ENCODE measurements around the gene ATF7. TPM values are rescaled to one million over a fixed set of nuclear protein-coding genes. Genes with fewer than 3 reads are reported as not detected.
"Not testable (repeated sequence)": the region's sequence is repeated elsewhere in the genome, so short reads cannot be mapped to it uniquely, and the experiment has no call there.

Gene ATF7
- total and polyA plus RNA-seq, 10 donors: 6.5 to 52.8 (median 35.4) TPM

GRCh38 chr12:53551889-53552291 lies 74.3 kb downstream of the ATF7 start:
- H3K4me3 ChIP-seq: no peak overlapping the region
- H3K36me3 ChIP-seq: peaks cover 0 to 75% (median 33%) of the 10 kb centered on the region in 6 donors
- WGBS, 5 donors: 75 to 96% (median 83%) methylated on average over 2 of the region's 2 CpGs
- H3K27me3 ChIP-seq (replicated peaks in 1 of 7): no peaks in the 10 kb centered on the region
- H3K27ac ChIP-seq: no peak overlapping the region
- DNase-seq: no peak
- intact Hi-C loops (cut with DNase I; ENCODE audit: low total_unique reads): no loop called here
- peaks cover 0 to 5% (median 0%) of the 10 kb centered on the region in 6 donors for H3K4me1 ChIP-seq
- H3K9me3 ChIP-seq: no peaks in the 10 kb centered on the region
- TF ChIP-seq POLR2AphosphoS5 (IDR thresholded peaks at IDR 0.05) (no peak), CTCF (IDR thresholded peaks at IDR 0.05 in 8 of 11, conservative IDR thresholded peaks at IDR 0.05 in 3 of 11) (no peak), POLR2A (IDR thresholded peaks at IDR 0.05) (no peak)

GRCh38 chr12:53550595-53550994 lies 75.6 kb downstream of the ATF7 start:
- no peak for TF ChIP-seq POLR2AphosphoS5 (IDR thresholded peaks at IDR 0.05)
- TF ChIP-seq POLR2A (IDR thresholded peaks at IDR 0.05): no peak
- no peak for TF ChIP-seq CTCF (IDR thresholded peaks at IDR 0.05 in 8 of 11, conservative IDR thresholded peaks at IDR 0.05 in 3 of 11)
- no peak overlapping the region for H3K27ac ChIP-seq
- 78 to 97% (median 89%) methylated on average over 1 of the region's 1 CpG for WGBS, 5 donors
- H3K4me3 ChIP-seq: no peak overlapping the region
- H3K27me3 ChIP-seq (replicated peaks in 1 of 7): no peaks in the 10 kb centered on the region
- H3K9me3 ChIP-seq: no peaks in the 10 kb centered on the region
- intact Hi-C loops (cut with DNase I; ENCODE audit: low total_unique reads): no loop called here
- peaks cover 0 to 88% (median 33%) of the 10 kb centered on the region in 6 donors for H3K36me3 ChIP-seq
- H3K4me1 ChIP-seq: peaks cover 0 to 5% (median 0%) of the 10 kb centered on the region in 6 donors
- no peak for DNase-seq

DNA sequence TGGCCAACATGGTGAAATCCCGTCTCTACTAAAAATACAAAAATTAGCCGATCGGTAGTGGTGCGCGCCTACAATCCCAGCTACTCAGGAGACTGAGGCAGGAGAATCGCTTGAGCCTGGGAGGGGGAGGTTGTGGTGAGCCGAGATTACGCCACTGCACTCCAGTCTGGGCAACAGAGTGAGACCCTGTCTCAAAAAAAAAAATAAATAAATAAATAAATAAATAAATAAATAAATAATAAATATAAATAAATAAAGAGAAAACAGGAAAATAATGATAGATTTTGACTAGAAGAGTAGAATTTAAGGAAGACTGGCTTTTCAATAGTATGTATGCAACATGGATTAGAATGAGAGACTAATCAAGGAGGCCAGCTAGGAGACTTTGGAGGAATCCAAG lies 76.1 kb downstream of the ATF7 start:
- peaks cover 0 to 92% (median 35%) of the 10 kb centered on the region in 6 donors for H3K36me3 ChIP-seq

DNA sequence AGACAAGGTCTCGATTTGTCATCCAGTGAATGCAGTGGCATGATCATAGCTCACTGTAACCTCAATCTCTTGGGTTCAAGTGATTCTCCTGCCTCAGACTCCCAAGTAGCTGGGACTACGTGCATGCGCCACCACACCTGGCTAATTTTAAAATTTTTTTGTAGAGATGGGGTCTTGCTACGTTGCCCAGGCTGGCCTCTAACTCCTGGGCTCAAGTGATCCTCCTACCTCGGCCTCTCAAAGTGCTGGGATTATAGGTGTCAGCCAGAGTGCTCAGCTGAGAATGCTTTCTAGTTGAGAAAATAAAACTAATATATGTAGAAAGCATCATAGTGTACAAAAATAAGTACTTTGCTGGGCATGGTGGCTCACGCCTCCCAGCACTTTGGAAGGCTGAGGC lies 77.8 kb downstream of the ATF7 start:
- H3K27me3 ChIP-seq (replicated peaks in 1 of 7); H3K4me3 ChIP-seq; H3K27ac ChIP-seq; intact Hi-C loops (cut with DNase I; ENCODE audit: low total_unique reads); H3K9me3 ChIP-seq; DNase-seq: not testable (repeated sequence)
- Histone ChIP-seq H3K36me3 (peaks cover 0 to 96% (median 37%) of the 10 kb centered on the region in 6 donors), H3K4me1 (peaks cover 0 to 28% (median 7%) of the 10 kb centered on the region in 6 donors)
- 96 to 98% (median 97%) methylated on average over 6 of the region's 6 CpGs for WGBS, 5 donors

More for the DNA sequence above, 76.1 kb downstream of the ATF7 start:
- H3K4me3 ChIP-seq; H3K27ac ChIP-seq; DNase-seq; H3K4me1 ChIP-seq; intact Hi-C loops (cut with DNase I; ENCODE audit: low total_unique reads); H3K9me3 ChIP-seq; H3K27me3 ChIP-seq (replicated peaks in 1 of 7): not testable (repeated sequence)
- WGBS, 5 donors: 95 to 99% (median 98%) methylated on average over 8 of the region's 8 CpGs

GRCh38 chr12:53543539-53543938 lies 82.6 kb downstream of the ATF7 start:
- no peak for TF ChIP-seq POLR2A (IDR thresholded peaks at IDR 0.05)
- peak; percentile 46 to 91 (median 70) for TF ChIP-seq CTCF (IDR thresholded peaks at IDR 0.05 in 8 of 11, conservative IDR thresholded peaks at IDR 0.05 in 3 of 11)
- intact Hi-C loops (cut with DNase I; ENCODE audit: low total_unique reads): loop anchor here (2.0 kb wide), 1 partner anchor 133 kb away; the partner anchor contains the start of gene ATP5MC2
- WGBS, 5 donors: 22 to 29% (median 27%) methylated on average over 5 of the region's 5 CpGs
- Histone ChIP-seq H3K4me3 (no peak overlapping the region), H3K27me3 (replicated peaks in 1 of 7) (no peaks in the 10 kb centered on the region), H3K36me3 (peaks cover 8 to 96% (median 35%) of the 10 kb centered on the region in 6 donors), H3K4me1 (peaks cover 0 to 29% (median 11%) of the 10 kb centered on the region in 6 donors), H3K9me3 (no peaks in the 10 kb centered on the region), H3K27ac (peak overlapping the region in 6 of 8 donors; percentile 5 to 55 (median 38))
- DNase-seq: no peak

Data from spleen (tissue), 11 donors.